ENCODE measurements around the gene TBATA.
A peak's percentile ranks its signal among the peaks of the same experiment; 100 is the strongest.

Gene TBATA

GRCh38 chr10:70760271-70760787 is 24.8 kb downstream of the TBATA start:
- no peak for DNase-seq

- DNase-seq = no peak
Measured at GRCh38 chr10:70759781-70760180, 25.4 kb downstream of the TBATA start.

GRCh38 chr10:70758757-70759514 is 26.2 kb downstream of the TBATA start:
- peak; percentile 72 to 75 for DNase-seq

GRCh38 chr10:70757856-70758255 is 27.3 kb downstream of the TBATA start:
- DNase-seq = no peak

- no peak for DNase-seq
Measured at GRCh38 chr10:70756700-70757360, 28.3 kb downstream of the TBATA start.

GRCh38 chr10:70753841-70754621 is 31.1 kb downstream of the TBATA start:
- no peak for DNase-seq

GRCh38 chr10:70753026-70753663 is 32.0 kb downstream of the TBATA start:
- DNase-seq = no peak

GRCh38 chr10:70752571-70752970 is 32.6 kb downstream of the TBATA start:
- DNase-seq = no peak

GRCh38 chr10:70751991-70752390 is 33.2 kb downstream of the TBATA start:
- no peak for DNase-seq

GRCh38 chr10:70751356-70751755 is 33.8 kb downstream of the TBATA start:
- DNase-seq = no peak

GRCh38 chr10:70750156-70750703 is 34.9 kb downstream of the TBATA start:
- DNase-seq = no peak

- DNase-seq = no peak
Measured at GRCh38 chr10:70749756-70750155, 35.4 kb downstream of the TBATA start.

GRCh38 chr10:70748801-70749573 is 36.2 kb downstream of the TBATA start:
- no peak for DNase-seq

- no peak for DNase-seq
Measured at GRCh38 chr10:70748305-70748704, 36.9 kb downstream of the TBATA start.

GRCh38 chr10:70747192-70747965 is 37.8 kb downstream of the TBATA start:
- DNase-seq = no peak

- no peak for DNase-seq
Measured at GRCh38 chr10:70745555-70745954, 39.6 kb downstream of the TBATA start.

- DNase-seq = no peak
Measured at GRCh38 chr10:70744617-70745143, 40.5 kb downstream of the TBATA start.

GRCh38 chr10:70743879-70744278 is 41.3 kb downstream of the TBATA start:
- DNase-seq = no peak

- no peak for DNase-seq
Measured at GRCh38 chr10:70743430-70743788, 41.8 kb downstream of the TBATA start.

GRCh38 chr10:70742537-70743429 is 42.4 kb downstream of the TBATA start:
- no peak for DNase-seq

Measured in stimulated activated CD4-positive, alpha-beta T cell treated with anti-CD3 and anti-CD28 coated beads, Interleukin-2, amount 100 ng/mL, for 48 hours (primary cell).